GM12878 (cell line): ENCODE results near the gene TNFRSF14. TPM values are rescaled to one million over a fixed set of nuclear protein-coding genes. Genes with fewer than 3 reads are reported as not detected.

Experiments used
- ATAC-seq: fragments of 200-7000 bp; cut with Tn5 transposase; 3 replicates; pipeline ENCODE4 v1.9.1; 2020; ENCODE audit warnings: mild to moderate bottlenecking, moderate library complexity
- BruUV-seq: library from RNA; stranded (reverse); fragments of 400-500 nt; replicated peaks from 2 replicates; lab custom pipeline; 2021; lab: Mats Ljungman, UMichigan
- CTCF ChIA-PET: fragments of 300-600 bp; sonication (Branson Sonifier 250); formaldehyde crosslinking; extraction: SDS; loops from one replicate; lab custom pipeline; 2021; ENCODE audit warnings: inconsistent platforms; lab: Yijun Ruan, JAX
- POLR2A ChIA-PET: fragments of 350-600 bp; formaldehyde crosslinking; extraction: SDS; loops from one replicate; lab custom pipeline; 2021; ENCODE audit warnings: inconsistent platforms; lab: Charles Lee
- RAD21 ChIA-PET: fragments of 300-600 bp; sonication (Branson Sonifier 250); formaldehyde crosslinking; loops from one replicate; lab custom pipeline; 2023; ENCODE audit warnings: antibody characterized with exemption; ENCODE audit not compliant: unreplicated experiment; lab: Charles Lee
- SMC1A ChIA-PET: fragments of 300-600 bp; sonication (Branson Sonifier 250); formaldehyde crosslinking; loops from one replicate; lab custom pipeline; 2023; ENCODE audit not compliant: unreplicated experiment, uncharacterized antibody; lab: Charles Lee
- DNase-seq: peaks from one replicate; pipeline ENCODE4 v3.0.0-alpha.2; 2011; ENCODE audit warnings: low read depth, low spot score
- FAIRE-seq: peaks from 3 replicates; lab custom pipeline; 2011; peaks lifted over from hg19 to GRCh38; lab: Jason Lieb, UNC
- H2AFZ ChIP-seq: 2 replicates; pipeline ENCODE4 v1.6.0; 2011; ENCODE audit warnings: low read depth, low read length, control low read depth; ENCODE audit not compliant: control insufficient read depth
- H3K27ac ChIP-seq: 2 replicates; pipeline ENCODE4 v1.5.1; 2011; ENCODE audit warnings: control low read depth; ENCODE audit not compliant: control insufficient read depth, insufficient read depth
- H3K27me3 ChIP-seq, 2 experiments: replicated peaks in 1 of 2; 2 replicates each; pipeline versions ENCODE4 v1.6.0 to v1.6.1; 2011; ENCODE audit warnings: low read length in 1 of 2; ENCODE audit not compliant: control insufficient read depth in 2 of 2, insufficient read depth in 2 of 2
- H3K36me3 ChIP-seq, 2 experiments: 2 replicates each; pipeline ENCODE4 v1.5.1; 2011; ENCODE audit warnings: low read length in 1 of 2; ENCODE audit not compliant: control insufficient read depth in 2 of 2, insufficient read depth in 2 of 2
- H3K4me1 ChIP-seq: 2 replicates; pipeline ENCODE4 v1.6.1; 2011; ENCODE audit warnings: mild to moderate bottlenecking, low read length, moderate library complexity, mixed read lengths; ENCODE audit not compliant: control insufficient read depth, insufficient read depth
- H3K4me2 ChIP-seq: 2 replicates; pipeline ENCODE4 v1.6.0; 2011; ENCODE audit warnings: control low read depth; ENCODE audit not compliant: control insufficient read depth, insufficient read depth
- H3K4me3 ChIP-seq: fragments of 200-600 bp; sonication (generic); 2 replicates; pipeline ENCODE4 v1.5.1; 2016
- H3K79me2 ChIP-seq: 2 replicates; pipeline ENCODE4 v1.6.0; 2011; ENCODE audit warnings: low read length; ENCODE audit not compliant: control insufficient read depth, insufficient read depth
- H3K9ac ChIP-seq: 2 replicates; pipeline ENCODE4 v1.8.0; 2011; ENCODE audit warnings: low read length, control low read depth, mixed read lengths; ENCODE audit not compliant: control insufficient read depth, insufficient read depth
- H3K9me3 ChIP-seq: replicated peaks from 3 replicates; pipeline ENCODE4 v1.5.1; 2011; ENCODE audit warnings: mild to moderate bottlenecking, low read length; ENCODE audit not compliant: control insufficient read depth, insufficient read depth
- H4K20me1 ChIP-seq: 2 replicates; pipeline ENCODE4 v1.6.0; 2011; ENCODE audit not compliant: control insufficient read depth, insufficient read depth
- CEBPB ChIP-seq, 2 experiments: fragments of 150-350 bp in 1 of 2; IDR thresholded peaks; 2 replicates each; pipeline ENCODE4 v1.6.1; 2012 to 2014; ENCODE audit warnings: low read depth in 2 of 2, low read length in 2 of 2, borderline replicate concordance in 1 of 2, inconsistent platforms in 1 of 2
- CREB1 ChIP-seq: IDR thresholded peaks from 2 replicates; pipeline ENCODE4 v1.6.1; 2012; ENCODE audit warnings: low read depth, mild to moderate bottlenecking, inconsistent platforms
- EP300 ChIP-seq, 2 experiments: fragments of 150-350 bp in 1 of 2; IDR thresholded peaks; 2 replicates each; pipeline ENCODE4 v1.6.1; 2011 to 2012; ENCODE audit warnings: low read depth in 2 of 2, low read length in 2 of 2, borderline replicate concordance in 1 of 2, improper control_type of control experiment in 1 of 2, inconsistent platforms in 1 of 2; ENCODE audit not compliant: control insufficient read depth in 1 of 2
- IKZF2 ChIP-seq, 2 experiments: fragments of 450-650 bp; IDR thresholded peaks; 2 replicates each; pipeline ENCODE4 v1.6.1; 2017; ENCODE audit warnings: mild to moderate bottlenecking in 2 of 2, moderate library complexity in 2 of 2
- KDM1A ChIP-seq: fragments of 200-600 bp; sonication (generic); IDR thresholded peaks from 2 replicates; pipeline ENCODE4 v1.6.1; 2016; ENCODE audit warnings: borderline replicate concordance
- KLF5 ChIP-seq: fragments of 450-650 bp; IDR thresholded peaks from 2 replicates; pipeline ENCODE4 v1.6.1; 2014; ENCODE audit warnings: mild to moderate bottlenecking; ENCODE audit not compliant: partially characterized antibody
- NFYA ChIP-seq: IDR thresholded peaks from 2 replicates; pipeline ENCODE4 v1.6.1; 2011; ENCODE audit warnings: low read depth, mild to moderate bottlenecking, low read length, improper control_type of control experiment, borderline replicate concordance
- POLR2A ChIP-seq: IDR thresholded peaks from 2 replicates; pipeline ENCODE4 v1.6.1; 2011; ENCODE audit warnings: low read depth, mild to moderate bottlenecking, low read length
- SP1 ChIP-seq: IDR thresholded peaks from one replicate; pipeline ENCODE4 v1.6.1; 2011; ENCODE audit warnings: low read depth, low read length
- SRF ChIP-seq, 2 experiments: IDR thresholded peaks; 2 replicates each; pipeline ENCODE4 v1.6.1; 2011; ENCODE audit warnings: low read depth in 2 of 2, low read length in 2 of 2, mild to moderate bottlenecking in 1 of 2, moderate library complexity in 1 of 2
- ZNF24 ChIP-seq: fragments of 450-650 bp; IDR thresholded peaks from 2 replicates; pipeline ENCODE4 v1.6.1; 2017; ENCODE audit warnings: antibody characterized with exemption, mild to moderate bottlenecking
- WGBS: methylation state at CpG from one replicate; pipeline ENCODE4 v1.1.6; 2016; ENCODE audit warnings: low lambda C conversion rate; ENCODE audit not compliant: insufficient replicate concordance, insufficient coverage; ENCODE audit errors: missing lambda C conversion rate; 5-methylcytosine and 5-hydroxymethylcytosine counted together
- in situ Hi-C: fragments of 300-500 bp; cut with MboI; formaldehyde crosslinking; loops from 9 replicates; pipeline ENCODE4 v1.14.3; 2018; ENCODE audit warnings: mixed read lengths
- intact Hi-C: fragments of 100-400 bp; cut with micrococcal nuclease; formaldehyde crosslinking; loops from one replicate; pipeline ENCODE4 v1.14.2; 2022; ENCODE audit not compliant: unreplicated experiment
- polyA plus RNA-seq, 11 experiments: library from polyadenylated mRNA; depleted of rRNA in 4 of 11; unstranded in 6 of 11; stranded (reverse) in 5 of 11; fragments of >200 nt; fragmentation: Nextera tagmentation in 4 of 11; fragmentation: Illumina TruSeq in 1 of 11; extraction: Ambion mirVana in 4 of 11; extraction: Trizol in 1 of 11; gene quantifications; 1 replicate in 1 of 11; 2 replicates in 10 of 11; pipeline versions ENCODE4 v1.2.1 to v1.2.3, GENCODE V29; 2011 to 2016; ENCODE audit warnings: inconsistent platforms in 2 of 11, missing spikeins in 2 of 11, low read depth in 1 of 11
- total RNA-seq, 4 experiments: library from RNA; depleted of rRNA in 3 of 4; stranded (reverse); fragments of >200 nt in 3 of 4; fragmentation: Illumina TruSeq in 1 of 4; extraction: Trizol in 1 of 4; gene quantifications; 2 replicates each; pipeline versions ENCODE4 v1.2.1 to v1.2.3, GENCODE V29; 2013 to 2021
- TF ChIP-seq, protein P1 (sequence below): fragments of 450-650 bp; IDR thresholded peaks from 2 replicates; pipeline ENCODE4 v1.6.1; 2016; ENCODE audit warnings: mild to moderate bottlenecking, moderate library complexity, borderline replicate concordance
- TF ChIP-seq, protein P2 (sequence below): fragments of 450-650 bp; IDR thresholded peaks from 2 replicates; pipeline ENCODE4 v1.6.1; 2016; ENCODE audit warnings: mild to moderate bottlenecking

Gene TNFRSF14
- total and polyA plus RNA-seq, 10 of the 15 experiments (the other 5 are each of a cell fraction or from before 2014, with no cell fraction given), result 0.43 to 114 (median 41.5) TPM

DNA sequence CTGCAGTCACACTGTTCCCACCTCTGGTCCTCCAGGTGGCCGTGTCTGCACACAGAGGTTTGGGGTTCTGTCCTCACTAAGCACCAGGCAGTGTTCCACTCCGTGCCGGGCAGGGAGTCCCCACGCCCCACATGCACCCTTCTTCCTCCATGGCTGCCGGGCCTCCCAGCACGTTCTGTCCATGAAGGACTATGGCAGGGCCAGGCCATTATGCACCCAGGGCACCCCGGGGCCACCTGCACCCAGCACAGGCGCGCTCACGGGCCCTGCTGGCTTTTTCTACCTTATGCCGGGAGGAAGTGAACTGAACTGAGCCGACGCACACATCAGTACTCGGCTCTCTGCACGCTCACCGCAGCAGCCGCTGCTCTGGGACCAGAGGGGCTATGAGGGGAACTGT is 40.0 kb upstream of the TNFRSF14 start:
- no peaks in the 10 kb centered on the region for H3K4me1 ChIP-seq
- H3K79me2 ChIP-seq, result no peaks in the 10 kb centered on the region
- no peak overlapping the region for H2AFZ ChIP-seq
- TF ChIP-seq POLR2A, result peak; percentile 29; the same call in 1 of the 2 replicates
- TF ChIP-seq, protein P1, sequence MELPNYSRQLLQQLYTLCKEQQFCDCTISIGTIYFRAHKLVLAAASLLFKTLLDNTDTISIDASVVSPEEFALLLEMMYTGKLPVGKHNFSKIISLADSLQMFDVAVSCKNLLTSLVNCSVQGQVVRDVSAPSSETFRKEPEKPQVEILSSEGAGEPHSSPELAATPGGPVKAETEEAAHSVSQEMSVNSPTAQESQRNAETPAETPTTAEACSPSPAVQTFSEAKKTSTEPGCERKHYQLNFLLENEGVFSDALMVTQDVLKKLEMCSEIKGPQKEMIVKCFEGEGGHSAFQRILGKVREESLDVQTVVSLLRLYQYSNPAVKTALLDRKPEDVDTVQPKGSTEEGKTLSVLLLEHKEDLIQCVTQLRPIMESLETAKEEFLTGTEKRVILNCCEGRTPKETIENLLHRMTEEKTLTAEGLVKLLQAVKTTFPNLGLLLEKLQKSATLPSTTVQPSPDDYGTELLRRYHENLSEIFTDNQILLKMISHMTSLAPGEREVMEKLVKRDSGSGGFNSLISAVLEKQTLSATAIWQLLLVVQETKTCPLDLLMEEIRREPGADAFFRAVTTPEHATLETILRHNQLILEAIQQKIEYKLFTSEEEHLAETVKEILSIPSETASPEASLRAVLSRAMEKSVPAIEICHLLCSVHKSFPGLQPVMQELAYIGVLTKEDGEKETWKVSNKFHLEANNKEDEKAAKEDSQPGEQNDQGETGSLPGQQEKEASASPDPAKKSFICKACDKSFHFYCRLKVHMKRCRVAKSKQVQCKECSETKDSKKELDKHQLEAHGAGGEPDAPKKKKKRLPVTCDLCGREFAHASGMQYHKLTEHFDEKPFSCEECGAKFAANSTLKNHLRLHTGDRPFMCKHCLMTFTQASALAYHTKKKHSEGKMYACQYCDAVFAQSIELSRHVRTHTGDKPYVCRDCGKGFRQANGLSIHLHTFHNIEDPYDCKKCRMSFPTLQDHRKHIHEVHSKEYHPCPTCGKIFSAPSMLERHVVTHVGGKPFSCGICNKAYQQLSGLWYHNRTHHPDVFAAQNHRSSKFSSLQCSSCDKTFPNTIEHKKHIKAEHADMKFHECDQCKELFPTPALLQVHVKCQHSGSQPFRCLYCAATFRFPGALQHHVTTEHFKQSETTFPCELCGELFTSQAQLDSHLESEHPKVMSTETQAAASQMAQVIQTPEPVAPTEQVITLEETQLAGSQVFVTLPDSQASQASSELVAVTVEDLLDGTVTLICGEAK, result no peak
- ChIA-PET CTCF (no interaction called here), RAD21 (no interaction called here), POLR2A (no interaction called here), SMC1A (no interaction called here)
- no peaks in the 10 kb centered on the region for H3K9me3 ChIP-seq
- no peak overlapping the region for H3K4me2 ChIP-seq
- no peak overlapping the region for H3K9ac ChIP-seq
- no peak for ATAC-seq
- DNase-seq, result no peak
- H3K4me3 ChIP-seq, result no peak overlapping the region
- H3K36me3 ChIP-seq, result peaks cover 8 to 59% of the 10 kb centered on the region in 2 experiments; a peak in 3 of 4 replicates
- H3K27me3 ChIP-seq, result no peaks in the 10 kb centered on the region
- H3K27ac ChIP-seq, result no peak overlapping the region
- H4K20me1 ChIP-seq, result no peaks in the 10 kb centered on the region
- FAIRE-seq, result no peak
- 93% methylated on average over 17 of the region's 17 CpGs for WGBS
- no TSS peak for BruUV-seq
- in situ Hi-C loops (no loop called here), intact Hi-C loops (no loop called here)

DNA sequence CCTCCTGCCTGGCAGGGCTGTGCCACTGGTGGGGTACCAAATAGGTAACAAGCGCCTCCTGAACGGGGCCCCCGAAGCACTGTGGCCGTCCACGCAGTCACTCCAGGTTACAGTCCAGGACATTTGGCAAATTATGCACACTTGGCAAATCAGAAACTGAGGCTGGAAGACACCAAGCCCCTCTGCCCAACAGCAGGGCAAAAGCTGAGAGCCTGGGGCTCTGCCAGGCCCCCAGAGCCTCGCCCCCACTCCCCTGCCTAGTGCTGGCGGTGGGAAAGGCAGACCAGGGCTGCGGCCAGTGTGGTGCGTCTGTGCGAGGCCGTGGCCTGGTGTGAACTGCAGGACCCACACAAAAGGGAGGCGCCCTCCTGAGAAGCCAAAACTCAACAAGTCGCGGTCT is 39.2 kb upstream of the TNFRSF14 start:
- Histone ChIP-seq H3K4me2 (no peak overlapping the region), H3K79me2 (no peaks in the 10 kb centered on the region), H3K36me3 (peaks cover 8 to 58% of the 10 kb centered on the region in 2 experiments; a peak in 3 of 4 replicates), H3K4me3 (no peak overlapping the region), H2AFZ (no peak overlapping the region), H4K20me1 (no peaks in the 10 kb centered on the region), H3K27ac (no peak overlapping the region), H3K27me3 (no peaks in the 10 kb centered on the region), H3K9ac (no peak overlapping the region), H3K9me3 (no peaks in the 10 kb centered on the region), H3K4me1 (no peaks in the 10 kb centered on the region)
- ChIA-PET SMC1A (no interaction called here), RAD21 (no interaction called here), CTCF (no interaction called here), POLR2A (no interaction called here)
- TF ChIP-seq KLF5 (no peak), SP1 (no peak), SRF (IDR thresholded peaks at IDR 0.05; ENCODE audit: low read depth in 2 of 2, low read length in 2 of 2) (no peak), IKZF2 (IDR thresholded peaks at IDR 0.05) (no peak), EP300 (IDR thresholded peaks at IDR 0.05; ENCODE audit: borderline replicate concordance in 1 of 2, control insufficient read depth in 1 of 2, low read depth in 2 of 2, low read length in 2 of 2) (no peak), KDM1A (no peak), CREB1 (no peak), NFYA (no peak), CEBPB (IDR thresholded peaks at IDR 0.05; ENCODE audit: borderline replicate concordance in 1 of 2, low read depth in 2 of 2, low read length in 2 of 2) (no peak), ZNF24 (no peak)
- TF ChIP-seq, protein P2, sequence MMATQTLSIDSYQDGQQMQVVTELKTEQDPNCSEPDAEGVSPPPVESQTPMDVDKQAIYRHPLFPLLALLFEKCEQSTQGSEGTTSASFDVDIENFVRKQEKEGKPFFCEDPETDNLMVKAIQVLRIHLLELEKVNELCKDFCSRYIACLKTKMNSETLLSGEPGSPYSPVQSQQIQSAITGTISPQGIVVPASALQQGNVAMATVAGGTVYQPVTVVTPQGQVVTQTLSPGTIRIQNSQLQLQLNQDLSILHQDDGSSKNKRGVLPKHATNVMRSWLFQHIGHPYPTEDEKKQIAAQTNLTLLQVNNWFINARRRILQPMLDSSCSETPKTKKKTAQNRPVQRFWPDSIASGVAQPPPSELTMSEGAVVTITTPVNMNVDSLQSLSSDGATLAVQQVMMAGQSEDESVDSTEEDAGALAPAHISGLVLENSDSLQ, result no peak
- intact Hi-C loops (no loop called here), in situ Hi-C loops (no loop called here)
- no peak for DNase-seq
- FAIRE-seq, result no peak
- no peak for ATAC-seq
- WGBS, result 99% methylated on average over 14 of the region's 14 CpGs
- no TSS peak for BruUV-seq
